HPDE6-E6E7 (cell line): ENCODE results near the gene LRRFIP2.

Source experiments
- DNase-seq: peaks from one replicate; pipeline ENCODE4 v3.0.0; 2011; ENCODE audit warnings: missing footprints; ENCODE audit errors: extremely low spot score

LRRFIP2 gene

GRCh38 chr3:37115446-37115845 lies 58.9 kb downstream of the LRRFIP2 start:
- no peak for DNase-seq

GRCh38 chr3:37114251-37115145 lies 59.9 kb downstream of the LRRFIP2 start:
- no peak for DNase-seq

- DNase-seq = no peak
Measured at GRCh38 chr3:37112987-37113386, 61.4 kb downstream of the LRRFIP2 start.

- DNase-seq = no peak
Measured at GRCh38 chr3:37111199-37111598, 63.2 kb downstream of the LRRFIP2 start.

GRCh38 chr3:37107846-37108245 lies 66.5 kb downstream of the LRRFIP2 start:
- no peak for DNase-seq

GRCh38 chr3:37103103-37103808 lies 71.1 kb downstream of the LRRFIP2 start:
- DNase-seq = no peak

GRCh38 chr3:37100411-37100810 lies 74.0 kb downstream of the LRRFIP2 start:
- DNase-seq = no peak

GRCh38 chr3:37099469-37099868 lies 74.9 kb downstream of the LRRFIP2 start:
- no peak for DNase-seq

- DNase-seq = no peak
Measured at GRCh38 chr3:37098884-37099283, 75.5 kb downstream of the LRRFIP2 start.

GRCh38 chr3:37097776-37098175 lies 76.6 kb downstream of the LRRFIP2 start:
- no peak for DNase-seq

GRCh38 chr3:37096975-37097374 lies 77.4 kb downstream of the LRRFIP2 start:
- DNase-seq = no peak

- no peak for DNase-seq
Measured at GRCh38 chr3:37096288-37096687, 78.1 kb downstream of the LRRFIP2 start.

GRCh38 chr3:37094636-37095035 lies 79.7 kb downstream of the LRRFIP2 start:
- DNase-seq = no peak

- no peak for DNase-seq
Measured at GRCh38 chr3:37093481-37093880, 80.9 kb downstream of the LRRFIP2 start.

- DNase-seq = no peak
Measured at GRCh38 chr3:37092484-37092883, 81.9 kb downstream of the LRRFIP2 start.

GRCh38 chr3:37087870-37088269 lies 86.5 kb downstream of the LRRFIP2 start:
- DNase-seq = no peak

GRCh38 chr3:37086918-37087317 lies 87.5 kb downstream of the LRRFIP2 start:
- DNase-seq = no peak

GRCh38 chr3:37082317-37082716 lies 92.1 kb downstream of the LRRFIP2 start:
- DNase-seq = no peak

GRCh38 chr3:37075955-37076354 lies 98.4 kb downstream of the LRRFIP2 start:
- no peak for DNase-seq

GRCh38 chr3:37074178-37074577 lies 100.2 kb downstream of the LRRFIP2 start:
- no peak for DNase-seq

- DNase-seq = no peak
Measured at GRCh38 chr3:37072892-37073291, 101.5 kb downstream of the LRRFIP2 start.

- DNase-seq = no peak
Measured at GRCh38 chr3:37071921-37072320, 102.5 kb downstream of the LRRFIP2 start.

- DNase-seq = no peak
Measured at GRCh38 chr3:37068031-37068430, 106.4 kb downstream of the LRRFIP2 start.
